ENCODE data around the gene DDO.

The DDO gene

DNA sequence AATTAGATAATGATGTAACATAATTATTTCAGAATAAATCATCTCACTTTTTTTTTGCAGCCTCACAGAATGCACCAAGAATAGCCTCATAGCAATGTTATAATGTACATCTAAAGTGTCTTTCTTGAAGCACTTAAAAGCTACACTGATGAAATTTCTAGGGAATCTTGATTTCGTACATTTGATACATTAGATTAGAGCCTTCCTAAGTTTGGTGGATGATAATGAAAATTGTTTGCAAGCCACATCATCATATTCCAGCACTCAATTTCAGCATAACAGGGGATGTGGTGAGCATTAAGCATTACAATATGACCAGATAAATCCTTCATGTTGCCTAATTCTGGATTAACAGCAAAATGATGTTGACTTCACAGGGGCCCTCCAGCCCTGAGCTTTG lies 47.5 kb downstream of the DDO start:
- Histone ChIP-seq H3F3A (ENCODE audit: insufficient read depth) (no peaks in the 10 kb centered on the region), H4K20me1 (ENCODE audit: low read depth, low read length) (no peaks in the 10 kb centered on the region)

DNA sequence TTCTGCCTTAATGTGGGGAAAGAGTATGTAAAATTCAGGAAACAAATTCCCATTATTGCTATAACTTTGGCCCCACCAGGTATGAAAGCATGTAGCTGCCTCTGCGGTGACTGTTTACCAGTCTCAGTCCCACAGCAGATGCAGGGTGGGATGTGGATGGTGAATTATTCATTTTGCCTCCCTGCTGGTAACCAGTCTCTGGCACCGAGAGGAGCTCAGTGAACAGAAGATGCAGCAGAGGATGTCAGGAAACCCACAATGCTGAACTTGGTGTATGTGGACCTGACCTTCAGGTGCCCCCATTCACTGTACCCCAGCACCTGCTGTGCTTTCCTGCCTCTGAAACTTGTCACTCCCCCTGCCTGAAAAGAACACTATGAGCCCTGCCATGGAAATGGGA lies 48.4 kb downstream of the DDO start:
- H3K79me2 ChIP-seq (ENCODE audit: insufficient read depth, low read length): no peaks in the 10 kb centered on the region
- no peaks in the 10 kb centered on the region for H4K20me1 ChIP-seq (ENCODE audit: low read depth, low read length)
- no peak overlapping the region for H3K4me2 ChIP-seq (ENCODE audit: low read depth, low read length, poor library complexity, severe bottlenecking)
- H3K9ac ChIP-seq (ENCODE audit: low read length): no peak overlapping the region
- TF ChIP-seq EZH2phosphoT487 (conservative IDR thresholded peaks at IDR 0.05; ENCODE audit: low read length) (no peak), CTCF (IDR thresholded peaks at IDR 0.05; ENCODE audit: insufficient read depth, low read length, poor library complexity, severe bottlenecking) (no peak)
- H3K27me3 ChIP-seq (ENCODE audit: low read length): no peaks in the 10 kb centered on the region
- H3K27ac ChIP-seq (ENCODE audit: low read depth, low read length): no peak overlapping the region
- no peak overlapping the region for H3K4me3 ChIP-seq (ENCODE audit: insufficient read depth, low read length, poor library complexity, severe bottlenecking)
- H3K36me3 ChIP-seq (ENCODE audit: low read length): no peaks in the 10 kb centered on the region
- no peak overlapping the region for H2AFZ ChIP-seq (ENCODE audit: low read depth, low read length, severe bottlenecking)
- no peaks in the 10 kb centered on the region for H3F3A ChIP-seq (ENCODE audit: insufficient read depth)
- H3K9me3 ChIP-seq (ENCODE audit: insufficient read depth, low read length): no peaks in the 10 kb centered on the region
- no peaks in the 10 kb centered on the region for H3K9me2 ChIP-seq (replicated peaks; ENCODE audit: insufficient read depth, low read length)

More for the DNA sequence above, 47.5 kb downstream of the DDO start:
- H3K9ac ChIP-seq (ENCODE audit: low read length): no peak overlapping the region
- no peaks in the 10 kb centered on the region for H3K27me3 ChIP-seq (ENCODE audit: low read length)
- H3K79me2 ChIP-seq (ENCODE audit: insufficient read depth, low read length): no peaks in the 10 kb centered on the region
- H3K27ac ChIP-seq (ENCODE audit: low read depth, low read length): no peak overlapping the region
- H3K9me3 ChIP-seq (ENCODE audit: insufficient read depth, low read length): no peaks in the 10 kb centered on the region
- no peak overlapping the region for H3K4me2 ChIP-seq (ENCODE audit: low read depth, low read length, poor library complexity, severe bottlenecking)
- no peak overlapping the region for H3K4me3 ChIP-seq (ENCODE audit: insufficient read depth, low read length, poor library complexity, severe bottlenecking)
- TF ChIP-seq EZH2phosphoT487 (conservative IDR thresholded peaks at IDR 0.05; ENCODE audit: low read length) (no peak), CTCF (IDR thresholded peaks at IDR 0.05; ENCODE audit: insufficient read depth, low read length, poor library complexity, severe bottlenecking) (no peak)
- H3K36me3 ChIP-seq (ENCODE audit: low read length): no peaks in the 10 kb centered on the region
- no peaks in the 10 kb centered on the region for H3K9me2 ChIP-seq (replicated peaks; ENCODE audit: insufficient read depth, low read length)
- no peak overlapping the region for H2AFZ ChIP-seq (ENCODE audit: low read depth, low read length, severe bottlenecking)

GRCh38 chr6:110366256-110366655 lies 49.1 kb downstream of the DDO start:
- no peaks in the 10 kb centered on the region for H4K20me1 ChIP-seq (ENCODE audit: low read depth, low read length)

More at GRCh38 chr6:110366256-110366655, 49.1 kb downstream of the DDO start:
- Histone ChIP-seq H3K27me3 (ENCODE audit: low read length) (no peaks in the 10 kb centered on the region), H3K27ac (ENCODE audit: low read depth, low read length) (no peak overlapping the region), H2AFZ (ENCODE audit: low read depth, low read length, severe bottlenecking) (no peak overlapping the region), H3K9me3 (ENCODE audit: insufficient read depth, low read length) (no peaks in the 10 kb centered on the region), H3F3A (ENCODE audit: insufficient read depth) (no peaks in the 10 kb centered on the region), H3K9ac (ENCODE audit: low read length) (no peak overlapping the region), H3K36me3 (ENCODE audit: low read length) (no peaks in the 10 kb centered on the region), H3K9me2 (replicated peaks; ENCODE audit: insufficient read depth, low read length) (no peaks in the 10 kb centered on the region), H3K79me2 (ENCODE audit: insufficient read depth, low read length) (no peaks in the 10 kb centered on the region), H3K4me3 (ENCODE audit: insufficient read depth, low read length, poor library complexity, severe bottlenecking) (no peak overlapping the region), H3K4me2 (ENCODE audit: low read depth, low read length, poor library complexity, severe bottlenecking) (no peak overlapping the region)
- no peak for TF ChIP-seq EZH2phosphoT487 (conservative IDR thresholded peaks at IDR 0.05; ENCODE audit: low read length)
- TF ChIP-seq CTCF (IDR thresholded peaks at IDR 0.05; ENCODE audit: insufficient read depth, low read length, poor library complexity, severe bottlenecking): no peak
